CD4-positive, alpha-beta T cell (primary cell): ENCODE data around the gene EHD3. TPM values are rescaled to one million over a fixed set of nuclear protein-coding genes. Genes with fewer than 3 reads are reported as not detected.

Experiments
- ATAC-seq: fragments of 200-7000 bp; cut with Tn5 transposase; one replicate; pipeline ENCODE4 v1.10.0; 2022; ENCODE audit warnings: mild to moderate bottlenecking; ENCODE audit not compliant: poor library complexity
- CTCF ChIA-PET: fragments of 350-600 bp; sonication (Branson Sonifier 250); formaldehyde crosslinking; loops from one replicate; lab custom pipeline; 2021; ENCODE audit warnings: antibody characterized with exemption, inconsistent platforms; lab: Charles Lee
- POLR2A ChIA-PET: fragments of 350-600 bp; sonication (Branson Sonifier 250); formaldehyde crosslinking; loops from one replicate; lab custom pipeline; 2021; ENCODE audit warnings: antibody characterized with exemption, inconsistent platforms; lab: Charles Lee
- DNase-seq, 14 experiments: peaks; one replicate each; pipeline ENCODE4 v3.0.0-alpha.2; 2013 to 2020; ENCODE audit warnings: mixed read lengths in 2 of 14
- H3K27ac ChIP-seq, 2 donors: one replicate each; pipeline versions ENCODE4 v1.5.1 to v1.7.0; 2013; ENCODE audit warnings: low read length in 2 of 2, low read depth in 1 of 2, mild to moderate bottlenecking in 1 of 2
- H3K27me3 ChIP-seq, 2 experiments: 1 replicate in 1 of 2; 2 replicates in 1 of 2; pipeline versions ENCODE4 v1.6.1 to v1.7.0; 2013; ENCODE audit warnings: low read length in 2 of 2, control low read depth in 1 of 2, mild to moderate bottlenecking in 1 of 2, moderate library complexity in 1 of 2; ENCODE audit not compliant: insufficient read depth in 2 of 2, control insufficient read depth in 1 of 2
- H3K36me3 ChIP-seq: one replicate; pipeline ENCODE4 v1.6.1; 2013; ENCODE audit warnings: low read length, control low read depth; ENCODE audit not compliant: insufficient read depth
- H3K4me1 ChIP-seq: one replicate; pipeline ENCODE4 v1.6.1; 2013; ENCODE audit warnings: low read length, control low read depth; ENCODE audit not compliant: insufficient read depth
- H3K4me3 ChIP-seq: one replicate; pipeline ENCODE4 v1.5.1; 2013; ENCODE audit warnings: mild to moderate bottlenecking, low read length, moderate library complexity
- H3K9me3 ChIP-seq, 2 experiments: 1 replicate in 1 of 2; 2 replicates in 1 of 2; pipeline versions ENCODE4 v1.6.1 to v1.7.0; 2013; ENCODE audit warnings: low read length in 2 of 2, mild to moderate bottlenecking in 2 of 2, control low read depth in 1 of 2, moderate library complexity in 1 of 2; ENCODE audit not compliant: control insufficient read depth in 1 of 2, insufficient read depth in 1 of 2
- H3K27ac Mint-ChIP-seq: one replicate; pipeline ENCODE4 v1.8.0; 2020; ENCODE audit warnings: mixed read lengths
- H3K27me3 Mint-ChIP-seq: one replicate; pipeline ENCODE4 v1.8.0; 2021; ENCODE audit warnings: mixed read lengths
- H3K36me3 Mint-ChIP-seq: one replicate; pipeline ENCODE4 v1.8.0; 2021; ENCODE audit warnings: low read depth, mixed read lengths
- H3K4me1 Mint-ChIP-seq: one replicate; pipeline ENCODE4 v1.8.0; 2021; ENCODE audit warnings: low read depth, mixed read lengths
- H3K4me3 Mint-ChIP-seq: one replicate; pipeline ENCODE4 v1.8.0; 2020; ENCODE audit warnings: mild to moderate bottlenecking, mixed read lengths
- H3K9me3 Mint-ChIP-seq: one replicate; pipeline ENCODE4 v1.8.0; 2020; ENCODE audit warnings: mixed read lengths
- CTCF ChIP-seq: fragments of 200-600 bp; IDR thresholded peaks from one replicate; pipeline ENCODE4 v1.8.0; 2022; ENCODE audit warnings: antibody characterized with exemption, mild to moderate bottlenecking
- intact Hi-C, 2 experiments: fragments of 100-400 bp; cut with DNase I in 1 of 2; cut with micrococcal nuclease in 1 of 2; formaldehyde crosslinking; loops; one replicate each; pipeline versions ENCODE4 v1.15.1 to v1.9.0; 2023 to 2025; cut with DNase I, micrococcal nuclease
- total RNA-seq, 174 experiments: library from RNA in 2 of 174; stranded (reverse) in 2 of 174; gene quantifications; one replicate each; pipeline ENCODE4 v1.2.3 and lab custom pipeline; 2021 to 2026

EHD3 gene
- total RNA-seq, 2 experiments from 2014 or later, result 1.4 to 1.7 TPM

GRCh38 chr2:31199206-31199605, 34.7 kb upstream of the EHD3 start:
- H3K36me3 Mint-ChIP-seq, result no peaks in the 10 kb centered on the region
- Histone ChIP-seq H3K9me3 (no peaks in the 10 kb centered on the region), H3K27me3 (no peaks in the 10 kb centered on the region), H3K4me3 (no peak overlapping the region), H3K36me3 (no peaks in the 10 kb centered on the region), H3K27ac (no peak overlapping the region), H3K4me1 (no peaks in the 10 kb centered on the region)
- DNase-seq (no peak), ATAC-seq (no peak)
- TF ChIP-seq CTCF, result no peak
- H3K4me3 Mint-ChIP-seq, result no peak overlapping the region
- no peaks in the 10 kb centered on the region for H3K27me3 Mint-ChIP-seq
- intact Hi-C loops, result no loop called here
- no peaks in the 10 kb centered on the region for H3K9me3 Mint-ChIP-seq
- CTCF ChIA-PET, result no interaction called here
- POLR2A ChIA-PET, result no interaction called here
- no peaks in the 10 kb centered on the region for H3K4me1 Mint-ChIP-seq
- H3K27ac Mint-ChIP-seq, result no peak overlapping the region

- no peak overlapping the region for H3K4me3 Mint-ChIP-seq
- Histone ChIP-seq H3K4me1 (no peaks in the 10 kb centered on the region), H3K27ac (no peak overlapping the region), H3K4me3 (no peak overlapping the region), H3K27me3 (no peaks in the 10 kb centered on the region), H3K36me3 (no peaks in the 10 kb centered on the region), H3K9me3 (no peaks in the 10 kb centered on the region)
- DNase-seq, result no peak
- H3K27ac Mint-ChIP-seq, result no peak overlapping the region
- H3K9me3 Mint-ChIP-seq, result no peaks in the 10 kb centered on the region
- no peaks in the 10 kb centered on the region for H3K4me1 Mint-ChIP-seq
- no peaks in the 10 kb centered on the region for H3K27me3 Mint-ChIP-seq
- no peak for TF ChIP-seq CTCF
- POLR2A ChIA-PET, result no interaction called here
- no peaks in the 10 kb centered on the region for H3K36me3 Mint-ChIP-seq
- no peak for ATAC-seq
- intact Hi-C loops, result no loop called here
- CTCF ChIA-PET, result no interaction called here
Measured at GRCh38 chr2:31200972-31201371, 33.0 kb upstream of the EHD3 start.

DNA sequence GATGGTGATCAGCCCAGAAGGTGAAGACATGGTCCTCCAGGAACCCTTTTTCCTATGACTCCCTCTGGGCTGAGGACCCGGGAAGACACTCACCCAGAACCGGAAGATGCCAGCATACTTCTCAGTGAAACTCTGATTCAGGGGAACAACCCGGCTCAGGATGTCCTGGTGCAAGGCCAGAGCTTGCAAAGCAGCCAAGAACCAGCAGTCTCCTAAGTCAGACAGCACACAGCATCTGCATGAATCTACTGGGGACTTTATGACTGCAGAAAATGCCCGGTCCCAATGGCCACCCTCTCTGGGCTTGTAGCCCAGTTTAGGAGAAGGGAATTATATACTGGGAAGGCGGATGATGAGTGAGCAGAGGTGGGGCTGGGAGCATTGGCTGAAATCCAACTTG, 31.9 kb upstream of the EHD3 start:
- Histone ChIP-seq H3K27me3 (no peaks in the 10 kb centered on the region), H3K9me3 (no peaks in the 10 kb centered on the region), H3K4me1 (no peaks in the 10 kb centered on the region), H3K36me3 (no peaks in the 10 kb centered on the region), H3K4me3 (no peak overlapping the region), H3K27ac (no peak overlapping the region)
- Mint-ChIP-seq H3K27me3 (no peaks in the 10 kb centered on the region), H3K4me3 (no peak overlapping the region), H3K9me3 (no peaks in the 10 kb centered on the region), H3K27ac (no peak overlapping the region), H3K4me1 (no peaks in the 10 kb centered on the region), H3K36me3 (no peaks in the 10 kb centered on the region)
- ATAC-seq (no peak), DNase-seq (no peak)
- POLR2A ChIA-PET, result interaction anchor here (0.6 kb wide), 1 partner anchor 332 kb away, joined by 3 read pairs; no protein-coding TSS in a partner anchor
- no peak for TF ChIP-seq CTCF
- intact Hi-C loops, result no loop called here
- CTCF ChIA-PET, result no interaction called here
